NCI-H748 (cell line): ENCODE results near the gene BCAS3.

Source experiments
- DNase-seq: peaks from one replicate; lab custom pipeline; 2025; ENCODE audit not compliant: unreplicated experiment; lab: John Stamatoyannopoulos, UW

Gene BCAS3

DNA sequence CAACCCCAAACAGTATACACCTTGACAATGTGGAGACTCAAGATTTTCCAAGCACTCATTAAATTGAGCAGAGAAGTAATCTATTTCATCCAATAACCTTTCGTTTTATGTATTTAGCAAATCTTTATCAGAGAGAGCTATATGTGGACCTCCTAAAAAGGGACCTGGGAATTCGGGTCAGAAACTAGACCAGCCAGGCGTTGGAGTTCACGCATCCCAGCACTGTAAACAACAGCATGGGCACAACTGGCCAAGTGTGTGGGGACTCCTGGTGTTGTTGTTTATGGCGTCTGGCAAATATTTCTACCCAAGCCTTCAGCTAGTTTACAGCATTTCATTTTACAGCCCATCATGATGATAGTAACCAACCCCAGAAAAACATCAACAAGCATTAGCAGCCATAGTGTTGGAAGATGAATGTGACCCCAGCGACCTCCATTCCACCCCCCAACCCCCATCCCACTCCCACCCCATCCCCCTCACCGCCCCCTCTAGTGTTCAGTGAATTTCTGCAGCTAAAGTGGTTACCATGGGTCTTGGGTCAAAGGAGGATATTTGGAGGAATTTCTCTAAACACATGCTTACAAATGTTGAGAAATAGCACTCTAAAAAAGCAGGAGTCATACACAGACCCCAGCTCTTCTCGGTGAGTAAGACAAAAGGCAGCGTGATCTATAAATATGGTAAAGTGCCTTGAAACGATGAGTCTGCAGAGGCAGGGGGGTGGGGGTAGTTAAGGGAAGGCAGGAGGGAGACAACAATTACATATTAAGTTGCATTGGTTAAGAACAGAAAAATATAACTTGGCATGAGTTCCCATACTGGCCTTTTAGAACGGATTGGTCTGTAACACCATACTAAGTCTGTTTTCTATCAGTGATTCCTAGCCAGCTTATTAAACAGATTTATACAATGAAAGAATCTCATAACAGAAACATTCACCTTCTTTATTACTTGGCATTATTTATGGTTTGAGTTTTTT is 630.5 kb downstream of the BCAS3 start:
- no peak for DNase-seq

DNA sequence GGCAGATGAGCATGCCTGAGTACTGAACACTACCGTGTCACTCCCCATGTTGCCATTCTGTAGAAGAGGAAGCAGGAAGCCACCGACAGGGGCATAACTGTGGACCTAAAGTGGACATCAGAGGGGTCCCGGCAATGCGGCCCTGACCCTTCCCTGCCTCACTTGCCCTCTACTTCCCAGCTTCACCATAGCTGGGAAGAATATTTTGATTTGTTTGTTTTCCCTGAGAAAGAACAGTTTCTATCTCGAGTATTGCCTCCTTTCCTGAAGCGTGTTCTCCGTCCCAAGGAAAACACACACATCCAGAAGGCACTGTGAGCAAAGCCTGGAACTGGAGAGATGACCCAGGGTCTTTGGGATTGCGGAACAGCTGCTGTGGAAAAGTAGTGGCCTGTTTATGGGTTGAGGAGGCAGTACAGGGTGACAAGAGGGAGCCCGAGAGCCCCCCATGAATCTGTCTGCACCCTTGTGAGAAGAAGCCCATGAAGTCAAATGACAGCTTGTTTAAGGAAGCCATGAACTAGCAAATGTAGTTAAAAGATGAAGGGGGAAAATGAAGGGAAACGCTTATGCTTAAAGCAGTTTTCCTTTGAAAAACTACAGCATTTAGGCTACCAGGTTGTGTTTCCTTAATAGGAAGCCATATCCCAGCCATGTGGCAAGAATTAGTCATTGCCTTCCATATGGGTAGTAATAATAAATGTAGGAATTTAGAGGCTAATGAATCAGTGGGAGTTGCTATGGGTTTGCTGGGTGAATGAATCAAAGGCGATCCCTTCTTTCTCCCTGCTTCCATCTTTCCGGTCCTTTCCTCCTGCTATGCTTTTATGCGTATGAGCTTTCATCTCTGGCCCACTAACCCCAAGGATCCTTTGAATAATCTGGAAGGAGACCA is 632.0 kb downstream of the BCAS3 start:
- no peak for DNase-seq

GRCh38 chr17:61310590-61310989 is 632.9 kb downstream of the BCAS3 start:
- DNase-seq = no peak

- no peak for DNase-seq
These were observed 635.0 kb downstream of the BCAS3 start for GRCh38 chr17:61312406-61313295.

DNA sequence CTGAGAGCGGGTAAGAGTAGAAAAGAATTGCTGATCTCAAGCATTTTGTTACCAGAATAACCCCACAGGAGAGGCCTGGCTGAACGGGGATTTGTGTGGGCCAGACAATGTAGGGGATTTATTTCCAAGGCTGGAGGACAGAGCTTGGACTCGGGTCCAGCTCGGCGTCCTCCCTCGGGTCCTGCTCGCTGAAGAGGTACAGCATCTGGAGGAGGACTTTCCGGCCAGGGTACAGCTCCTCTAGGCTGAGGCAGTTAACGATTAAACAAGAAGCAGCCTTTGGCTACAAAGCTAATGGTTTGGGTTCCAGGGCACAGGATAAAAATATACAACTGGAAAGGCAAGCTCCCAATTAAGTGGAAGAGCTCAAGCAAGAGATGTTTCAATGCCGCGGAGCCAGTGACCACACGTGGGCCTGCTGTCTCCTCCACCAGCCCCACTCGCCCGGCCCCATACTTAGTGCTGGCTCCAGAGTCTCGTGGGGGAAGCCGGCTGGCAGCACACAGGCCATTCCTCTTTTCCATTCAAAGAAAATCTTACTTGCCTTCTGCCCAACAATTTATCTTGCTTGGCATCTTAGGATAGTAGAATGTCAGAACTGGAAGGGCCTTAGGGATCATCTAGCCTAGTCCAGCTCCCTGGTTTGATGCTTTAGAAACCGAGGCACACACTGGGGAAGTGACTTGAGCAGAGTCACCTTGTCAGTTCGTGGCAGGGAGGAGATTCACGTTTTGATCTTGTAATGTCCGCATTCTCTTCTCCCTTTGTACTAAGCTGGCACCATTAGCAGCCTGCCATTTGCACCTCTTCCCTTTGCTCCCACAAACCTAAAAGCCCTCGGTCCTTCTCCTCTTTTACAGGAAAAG is 636.0 kb downstream of the BCAS3 start:
- no peak for DNase-seq

DNA sequence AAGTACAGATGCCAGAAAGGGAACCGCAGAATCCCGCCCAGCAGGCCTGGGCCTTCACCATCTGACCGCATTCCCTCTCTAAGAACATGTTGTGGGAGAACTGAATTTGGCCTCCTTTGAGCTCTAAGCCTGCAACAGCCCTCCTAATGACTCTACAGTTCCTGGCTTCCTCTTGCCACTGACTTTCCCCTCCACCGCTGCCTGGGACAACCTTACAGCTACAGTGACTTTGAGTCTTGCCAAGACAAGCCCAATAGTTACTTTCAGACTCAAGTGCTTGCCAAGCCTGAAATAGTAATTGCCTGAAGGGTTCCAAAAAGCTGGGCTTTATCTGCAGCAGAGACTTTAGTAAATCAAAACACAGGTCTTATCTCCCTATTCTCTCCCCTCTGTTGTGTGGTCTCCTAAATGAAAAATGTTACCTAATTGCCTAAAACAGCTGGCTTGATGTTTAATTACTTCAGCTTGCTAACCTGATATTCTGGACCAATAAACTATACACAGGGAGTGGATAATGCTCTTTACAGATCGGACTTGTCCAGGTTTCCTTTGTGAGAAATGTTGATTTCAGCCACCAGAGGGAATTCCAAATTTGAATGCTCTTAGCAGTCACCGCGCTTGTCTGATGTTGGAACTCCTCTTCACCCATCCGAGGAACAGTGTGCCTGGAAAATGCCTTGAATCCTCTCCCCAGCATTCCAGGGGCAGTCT is 636.9 kb downstream of the BCAS3 start:
- DNase-seq = no peak

DNA sequence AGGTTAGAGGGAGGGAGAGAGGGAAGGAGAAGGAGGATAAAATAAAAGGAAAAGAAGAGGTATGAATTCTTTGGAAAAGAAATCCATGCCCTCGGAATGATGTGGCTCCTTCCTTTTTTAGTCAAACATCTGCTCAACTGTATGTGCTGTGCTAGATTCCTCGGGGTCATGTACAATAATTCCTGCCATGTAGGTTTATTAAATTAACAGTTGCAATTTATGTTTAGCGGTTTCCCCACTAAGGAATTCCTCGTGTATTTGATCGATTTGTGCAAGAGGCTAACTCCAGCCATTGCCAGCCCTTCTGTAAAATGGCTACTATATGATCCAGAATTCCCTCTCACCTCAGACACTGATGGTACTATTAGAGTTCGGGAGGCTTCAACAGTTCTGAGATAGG is 639.0 kb downstream of the BCAS3 start:
- no peak for DNase-seq

DNA sequence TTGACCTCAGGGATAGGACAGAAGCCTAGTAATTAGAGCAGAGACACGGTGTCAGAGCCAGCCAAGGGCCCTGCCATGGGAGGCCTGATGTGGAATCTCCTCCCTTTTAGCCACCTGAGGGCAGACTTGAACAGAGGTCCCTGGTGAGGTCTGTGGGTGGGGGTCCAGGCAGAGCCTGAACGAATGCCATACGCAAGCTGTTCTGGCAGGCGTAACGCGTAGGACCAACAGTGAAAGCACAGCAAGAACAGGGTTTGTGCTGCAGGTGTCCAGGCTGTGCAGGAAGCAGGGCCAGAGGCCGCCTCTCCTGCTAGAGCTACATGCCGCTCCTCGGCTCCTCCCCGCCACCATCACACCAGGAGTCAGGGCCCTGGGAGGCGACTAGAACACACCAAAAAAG is 640.1 kb downstream of the BCAS3 start:
- DNase-seq = no peak

GRCh38 chr17:61318684-61319098 is 641.0 kb downstream of the BCAS3 start:
- no peak for DNase-seq

DNA sequence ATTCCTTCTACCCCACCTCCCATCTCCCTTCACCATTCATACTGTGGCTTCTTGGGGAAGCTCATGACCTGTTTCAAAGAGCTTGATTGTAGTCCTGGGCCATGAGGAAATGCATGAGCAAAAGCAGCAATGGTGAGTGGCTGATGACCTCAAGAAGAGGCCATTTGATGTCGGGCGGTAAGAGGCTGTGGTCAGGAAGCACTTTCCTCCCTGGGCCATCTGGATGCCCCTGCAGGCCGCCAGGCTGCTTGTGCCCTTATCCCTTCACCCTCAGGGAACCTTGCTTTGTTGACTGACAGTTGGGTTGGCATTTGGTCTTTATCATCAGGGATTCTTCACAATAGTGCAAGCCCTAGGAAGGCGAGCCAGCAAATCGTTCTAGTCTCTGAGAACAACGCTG is 643.7 kb downstream of the BCAS3 start:
- no peak for DNase-seq

- no peak for DNase-seq
These were observed 644.8 kb downstream of the BCAS3 start for GRCh38 chr17:61322325-61323002.

GRCh38 chr17:61323003-61323908 is 645.6 kb downstream of the BCAS3 start:
- DNase-seq = no peak

DNA sequence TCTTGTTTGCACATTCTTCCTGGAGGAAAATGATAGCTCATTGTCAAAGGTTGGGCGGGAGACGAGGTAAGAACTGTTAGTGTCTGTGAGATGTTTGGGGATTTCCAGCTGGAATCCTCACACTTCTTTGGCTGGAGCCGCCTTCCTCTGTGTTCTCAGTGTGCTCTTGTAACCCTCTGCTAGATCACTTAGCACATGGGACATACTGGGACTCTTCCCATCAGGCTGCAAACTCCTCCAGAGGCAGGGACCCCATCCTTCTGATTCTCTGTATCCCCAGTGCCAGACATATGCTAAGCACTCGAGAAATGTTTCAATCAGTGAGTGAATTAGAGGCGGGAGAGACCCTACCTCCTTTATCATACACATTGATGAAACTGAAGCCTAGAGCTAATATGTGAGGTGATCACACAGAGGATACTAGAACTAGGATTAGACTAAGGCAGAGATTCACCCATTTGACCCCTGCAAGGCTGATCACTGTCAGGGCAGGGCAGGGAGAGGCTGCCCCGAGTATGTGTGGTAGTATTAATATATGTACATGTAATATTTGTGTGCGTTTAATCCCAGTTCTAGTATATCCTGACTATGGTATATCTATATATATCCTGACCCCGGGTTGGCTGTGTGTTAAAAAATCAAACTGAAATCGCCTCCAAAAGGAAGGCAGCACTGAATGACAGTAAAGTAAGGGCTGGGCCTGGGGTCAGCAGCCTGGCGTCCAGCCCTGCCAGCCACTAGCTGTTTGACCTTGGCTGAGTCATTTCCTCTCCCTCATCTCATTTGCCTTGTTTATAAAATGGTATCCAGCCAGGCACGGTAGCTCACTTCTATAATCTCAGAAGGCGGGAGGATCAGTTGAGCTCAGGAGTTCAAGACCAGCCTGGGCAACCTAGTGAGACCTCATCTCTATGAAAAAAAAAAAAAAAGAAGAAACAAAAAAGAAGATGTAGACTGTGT is 646.5 kb downstream of the BCAS3 start:
- DNase-seq = no peak

DNA sequence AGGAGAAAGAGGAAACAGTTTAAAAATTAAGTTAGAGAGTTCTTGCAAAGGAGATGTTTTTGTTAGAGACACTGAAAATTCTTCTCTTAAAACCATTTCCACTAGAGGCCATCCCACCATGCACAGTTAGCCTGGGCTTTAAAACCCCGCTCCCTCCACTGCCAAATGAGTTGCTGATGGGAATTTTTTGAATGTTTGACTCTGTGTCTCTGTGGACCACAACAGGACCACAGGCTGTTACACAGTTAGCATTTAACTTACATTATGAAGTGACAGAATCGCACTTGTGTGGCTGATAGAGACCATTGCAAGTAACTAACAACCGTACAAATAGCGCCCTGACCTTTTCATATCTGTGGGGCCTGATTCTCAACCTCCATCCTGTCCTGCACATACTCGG is 647.3 kb downstream of the BCAS3 start:
- DNase-seq = no peak

GRCh38 chr17:61325382-61326073 is 647.9 kb downstream of the BCAS3 start:
- DNase-seq = no peak

- no peak for DNase-seq
These were observed 648.7 kb downstream of the BCAS3 start for GRCh38 chr17:61326330-61326729.
